NCI-H226 (cell line): ENCODE data around the gene SNX3.
"Not testable (repeated sequence)": the region's sequence is repeated elsewhere in the genome, so short reads cannot be mapped to it uniquely, and the experiment has no call there.

Experiments
- DNase-seq: peaks from one replicate; pipeline ENCODE4 v3.0.0-alpha.2; 2015

SNX3 gene

GRCh38 chr6:108260126-108260808, 573 bp downstream of the SNX3 start:
- peak; percentile 39 for DNase-seq

- no peak for DNase-seq
Measured at GRCh38 chr6:108254433-108255410, 6.1 kb downstream of the SNX3 start.

- DNase-seq, result no peak
Measured at GRCh38 chr6:108253241-108253640, 7.6 kb downstream of the SNX3 start.

GRCh38 chr6:108252055-108252454, 8.8 kb downstream of the SNX3 start:
- no peak for DNase-seq

GRCh38 chr6:108251252-108251651, 9.6 kb downstream of the SNX3 start:
- no peak for DNase-seq

GRCh38 chr6:108250240-108250866, 10.5 kb downstream of the SNX3 start:
- no peak for DNase-seq

- no peak for DNase-seq
Measured at GRCh38 chr6:108247965-108248536, 12.8 kb downstream of the SNX3 start.

- not testable (repeated sequence) for DNase-seq
Measured at GRCh38 chr6:108245095-108245494, 15.7 kb downstream of the SNX3 start.

- no peak for DNase-seq
Measured at GRCh38 chr6:108243836-108244235, 17.0 kb downstream of the SNX3 start.

- DNase-seq, result no peak
Measured at GRCh38 chr6:108242721-108243120, 18.1 kb downstream of the SNX3 start.

- no peak for DNase-seq
Measured at GRCh38 chr6:108242259-108242658, 18.6 kb downstream of the SNX3 start.

- DNase-seq, result no peak
Measured at GRCh38 chr6:108238322-108238721, 22.5 kb downstream of the SNX3 start.

GRCh38 chr6:108236791-108237190, 24.0 kb downstream of the SNX3 start:
- DNase-seq, result no peak

- no peak for DNase-seq
Measured at GRCh38 chr6:108235127-108235526, 25.7 kb downstream of the SNX3 start.

- no peak for DNase-seq
Measured at GRCh38 chr6:108228416-108228815, 32.4 kb downstream of the SNX3 start.

- no peak for DNase-seq
Measured at GRCh38 chr6:108227290-108227689, 33.5 kb downstream of the SNX3 start.

GRCh38 chr6:108222504-108222903, 38.3 kb downstream of the SNX3 start:
- no peak for DNase-seq

- no peak for DNase-seq
Measured at GRCh38 chr6:108222064-108222463, 38.8 kb downstream of the SNX3 start.

- DNase-seq, result no peak
Measured at GRCh38 chr6:108211671-108212070, 49.2 kb downstream of the SNX3 start.

- no peak for DNase-seq
Measured at GRCh38 chr6:108210556-108210955, 50.3 kb downstream of the SNX3 start.

GRCh38 chr6:108209738-108210137, 51.1 kb downstream of the SNX3 start:
- DNase-seq, result no peak

- no peak for DNase-seq
Measured at GRCh38 chr6:108207013-108207412, 53.8 kb downstream of the SNX3 start.
